ENCODE data around the gene THADA.

The THADA gene

DNA sequence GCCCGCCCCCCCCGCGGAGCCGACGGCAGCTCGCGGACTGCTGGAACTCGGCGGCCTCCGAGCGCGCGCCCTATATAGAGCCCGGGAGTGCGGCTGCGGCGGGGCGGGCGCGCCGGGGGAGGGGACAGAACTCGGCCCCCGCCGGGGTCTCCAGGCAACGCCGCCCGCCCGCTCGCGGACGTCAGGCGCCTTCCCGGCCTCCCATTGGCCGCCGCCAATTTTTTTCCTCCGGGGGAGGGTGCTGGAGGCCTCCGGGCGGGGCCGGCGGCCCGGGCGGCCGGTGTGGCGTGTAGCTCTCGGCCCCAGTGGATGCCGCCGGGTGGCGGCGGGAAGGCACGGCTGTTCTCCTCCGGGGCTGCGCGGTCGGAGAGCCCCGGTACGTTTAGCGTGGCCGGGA lies 369.3 kb downstream of the THADA start, which contains the start of gene ZFP36L2:
Gene ZFP36L2, minus strand, starts transcription at position 49 of the 397 bp plus-strand sequence. CDS start 291 bp downstream, outside the sequence.
- Histone ChIP-seq H3K36me3 (ENCODE audit: control insufficient read depth, insufficient read depth, low read length) (peaks cover 40% of the 10 kb centered on the region), H3K27ac (ENCODE audit: low read depth, low read length, severe bottlenecking) (peak within 1 kb of the TSS; percentile 93), H3K9me3 (ENCODE audit: control insufficient read depth, low read length) (no peaks in the 10 kb centered on the region), H3K4me1 (ENCODE audit: control insufficient read depth, insufficient read depth, low read length, poor library complexity, severe bottlenecking) (peaks cover 35% of the 10 kb centered on the region), H3K4me3 (ENCODE audit: extremely low read depth, insufficient read depth, low read length, poor library complexity, severe bottlenecking) (peak within 1 kb of the TSS; percentile 66)
- 0 to 1% methylated on average over 29 to 50 of the region's 58 CpGs for WGBS, 2 experiments (ENCODE audit: insufficient coverage in 2 of 2)

GRCh38 chr2:43225788-43226557 lies 369.9 kb downstream of the THADA start:
- Histone ChIP-seq H3K36me3 (ENCODE audit: control insufficient read depth, insufficient read depth, low read length) (peaks cover 40% of the 10 kb centered on the region), H3K4me1 (ENCODE audit: control insufficient read depth, insufficient read depth, low read length, poor library complexity, severe bottlenecking) (peaks cover 41% of the 10 kb centered on the region), H3K4me3 (ENCODE audit: extremely low read depth, insufficient read depth, low read length, poor library complexity, severe bottlenecking) (peak overlapping the region; percentile 66), H3K27ac (ENCODE audit: low read depth, low read length, severe bottlenecking) (peak overlapping the region; percentile 83), H3K9me3 (ENCODE audit: control insufficient read depth, low read length) (no peaks in the 10 kb centered on the region)
- 0% methylated on average over 50 to 57 of the region's 80 CpGs for WGBS, 2 experiments (ENCODE audit: insufficient coverage in 2 of 2)

GRCh38 chr2:43225093-43225787 lies 370.6 kb downstream of the THADA start:
- Histone ChIP-seq H3K27ac (ENCODE audit: low read depth, low read length, severe bottlenecking) (peak overlapping the region; percentile 83), H3K4me1 (ENCODE audit: control insufficient read depth, insufficient read depth, low read length, poor library complexity, severe bottlenecking) (peaks cover 45% of the 10 kb centered on the region), H3K4me3 (ENCODE audit: extremely low read depth, insufficient read depth, low read length, poor library complexity, severe bottlenecking) (peak overlapping the region; percentile 66), H3K9me3 (ENCODE audit: control insufficient read depth, low read length) (no peaks in the 10 kb centered on the region), H3K36me3 (ENCODE audit: control insufficient read depth, insufficient read depth, low read length) (peaks cover 35% of the 10 kb centered on the region)
- whole genome bisulfite sequencing, 2 experiments (ENCODE audit: insufficient coverage in 2 of 2) = 3 to 4% methylated on average over 58 to 73 of the region's 74 CpGs

- Histone ChIP-seq H3K4me1 (ENCODE audit: control insufficient read depth, insufficient read depth, low read length, poor library complexity, severe bottlenecking) (peaks cover 49% of the 10 kb centered on the region), H3K9me3 (ENCODE audit: control insufficient read depth, low read length) (no peaks in the 10 kb centered on the region), H3K27ac (ENCODE audit: low read depth, low read length, severe bottlenecking) (peak overlapping the region; percentile 83), H3K4me3 (ENCODE audit: extremely low read depth, insufficient read depth, low read length, poor library complexity, severe bottlenecking) (peak overlapping the region; percentile 66), H3K36me3 (ENCODE audit: control insufficient read depth, insufficient read depth, low read length) (peaks cover 29% of the 10 kb centered on the region)
- WGBS, 2 experiments (ENCODE audit: insufficient coverage in 2 of 2) = 2 to 3% methylated on average over 51 to 74 of the region's 74 CpGs
Measured at GRCh38 chr2:43224571-43225092, 371.2 kb downstream of the THADA start.

DNA sequence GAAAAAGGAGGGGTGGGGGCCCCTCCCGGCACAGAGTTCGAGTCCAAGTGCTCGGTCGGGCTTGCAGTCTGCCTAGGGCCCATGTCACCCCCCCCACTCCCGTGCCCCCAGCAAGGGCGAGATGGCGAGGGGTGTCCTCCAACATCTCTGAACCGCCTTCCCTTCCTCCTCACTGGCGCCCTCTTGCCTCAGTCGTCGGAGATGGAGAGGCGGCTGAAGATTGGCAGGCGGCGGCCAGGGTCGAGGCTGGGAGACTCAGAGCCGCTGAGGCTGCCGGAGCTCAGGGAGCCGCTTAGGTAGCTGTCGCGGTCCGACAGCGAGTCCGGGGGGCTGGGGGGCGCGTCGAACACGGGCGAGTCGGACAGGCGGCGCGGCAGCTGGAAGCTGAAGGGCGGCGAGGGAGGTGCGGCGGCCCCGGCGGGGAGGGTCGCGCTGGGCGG lies 371.7 kb downstream of the THADA start:
- peak overlapping the region; percentile 66 for H3K4me3 ChIP-seq (ENCODE audit: extremely low read depth, insufficient read depth, low read length, poor library complexity, severe bottlenecking)
- H3K9me3 ChIP-seq (ENCODE audit: control insufficient read depth, low read length) = no peaks in the 10 kb centered on the region
- 0 to 1% methylated on average over 23 to 36 of the region's 41 CpGs for WGBS, 2 experiments (ENCODE audit: insufficient coverage in 2 of 2)
- H3K27ac ChIP-seq (ENCODE audit: low read depth, low read length, severe bottlenecking) = peak overlapping the region; percentile 83
- H3K36me3 ChIP-seq (ENCODE audit: control insufficient read depth, insufficient read depth, low read length) = peaks cover 28% of the 10 kb centered on the region
- H3K4me1 ChIP-seq (ENCODE audit: control insufficient read depth, insufficient read depth, low read length, poor library complexity, severe bottlenecking) = peaks cover 52% of the 10 kb centered on the region

- peak overlapping the region; percentile 83 for H3K27ac ChIP-seq (ENCODE audit: low read depth, low read length, severe bottlenecking)
- H3K9me3 ChIP-seq (ENCODE audit: control insufficient read depth, low read length) = no peaks in the 10 kb centered on the region
- 28 to 52% methylated on average over 2 to 3 of the region's 4 CpGs for WGBS, 2 experiments (ENCODE audit: insufficient coverage in 2 of 2)
- peak overlapping the region; percentile 66 for H3K4me3 ChIP-seq (ENCODE audit: extremely low read depth, insufficient read depth, low read length, poor library complexity, severe bottlenecking)
- H3K36me3 ChIP-seq (ENCODE audit: control insufficient read depth, insufficient read depth, low read length) = peaks cover 28% of the 10 kb centered on the region
- H3K4me1 ChIP-seq (ENCODE audit: control insufficient read depth, insufficient read depth, low read length, poor library complexity, severe bottlenecking) = peaks cover 54% of the 10 kb centered on the region
Measured at GRCh38 chr2:43223521-43224001, 372.3 kb downstream of the THADA start.

GRCh38 chr2:43222475-43223309 lies 373.1 kb downstream of the THADA start:
- Histone ChIP-seq H3K4me3 (ENCODE audit: extremely low read depth, insufficient read depth, low read length, poor library complexity, severe bottlenecking) (peak overlapping the region; percentile 66), H3K4me1 (ENCODE audit: control insufficient read depth, insufficient read depth, low read length, poor library complexity, severe bottlenecking) (peaks cover 54% of the 10 kb centered on the region), H3K9me3 (ENCODE audit: control insufficient read depth, low read length) (no peaks in the 10 kb centered on the region), H3K27ac (ENCODE audit: low read depth, low read length, severe bottlenecking) (peak overlapping the region; percentile 96), H3K36me3 (ENCODE audit: control insufficient read depth, insufficient read depth, low read length) (peaks cover 28% of the 10 kb centered on the region)
- WGBS, 2 experiments (ENCODE audit: insufficient coverage in 2 of 2) = 20% methylated on average over 2 of the region's 8 CpGs; no CpG with 5 or more reads in 1 of the 2 experiments

GRCh38 chr2:43221763-43222474 lies 373.9 kb downstream of the THADA start:
- H3K4me3 ChIP-seq (ENCODE audit: extremely low read depth, insufficient read depth, low read length, poor library complexity, severe bottlenecking) = peak overlapping the region; percentile 66
- H3K4me1 ChIP-seq (ENCODE audit: control insufficient read depth, insufficient read depth, low read length, poor library complexity, severe bottlenecking) = peaks cover 51% of the 10 kb centered on the region
- peak overlapping the region; percentile 96 for H3K27ac ChIP-seq (ENCODE audit: low read depth, low read length, severe bottlenecking)
- WGBS, 2 experiments (ENCODE audit: insufficient coverage in 2 of 2) = 3 to 9% methylated on average over 6 of the region's 8 CpGs
- H3K36me3 ChIP-seq (ENCODE audit: control insufficient read depth, insufficient read depth, low read length) = peaks cover 28% of the 10 kb centered on the region
- no peaks in the 10 kb centered on the region for H3K9me3 ChIP-seq (ENCODE audit: control insufficient read depth, low read length)

- Histone ChIP-seq H3K36me3 (ENCODE audit: control insufficient read depth, insufficient read depth, low read length) (peaks cover 28% of the 10 kb centered on the region), H3K4me1 (ENCODE audit: control insufficient read depth, insufficient read depth, low read length, poor library complexity, severe bottlenecking) (peaks cover 51% of the 10 kb centered on the region), H3K9me3 (ENCODE audit: control insufficient read depth, low read length) (no peaks in the 10 kb centered on the region), H3K27ac (ENCODE audit: low read depth, low read length, severe bottlenecking) (peak overlapping the region; percentile 96), H3K4me3 (ENCODE audit: extremely low read depth, insufficient read depth, low read length, poor library complexity, severe bottlenecking) (peak overlapping the region; percentile 66)
- WGBS, 2 experiments (ENCODE audit: insufficient coverage in 2 of 2) = 10 to 21% methylated on average over 5 to 7 of the region's 16 CpGs
Measured at GRCh38 chr2:43221124-43221762, 374.6 kb downstream of the THADA start.
